D721Med (cell line): ENCODE measurements around the gene ST6GAL2.

Experiments
- DNase-seq: peaks from one replicate; pipeline ENCODE4 v3.0.0; 2011; ENCODE audit warnings: low spot score; ENCODE audit not compliant: insufficient read length
- FAIRE-seq: peaks from 2 replicates; lab custom pipeline; 2011; peaks lifted over from hg19 to GRCh38; lab: Jason Lieb, UNC
- TF ChIP-seq, protein P1 (sequence below): IDR thresholded peaks from 2 replicates; pipeline ENCODE4 v1.5.1; 2012; ENCODE audit warnings: mild to moderate bottlenecking, control low read depth; ENCODE audit not compliant: insufficient read depth; ENCODE audit errors: missing control alignments

ST6GAL2 gene

DNA sequence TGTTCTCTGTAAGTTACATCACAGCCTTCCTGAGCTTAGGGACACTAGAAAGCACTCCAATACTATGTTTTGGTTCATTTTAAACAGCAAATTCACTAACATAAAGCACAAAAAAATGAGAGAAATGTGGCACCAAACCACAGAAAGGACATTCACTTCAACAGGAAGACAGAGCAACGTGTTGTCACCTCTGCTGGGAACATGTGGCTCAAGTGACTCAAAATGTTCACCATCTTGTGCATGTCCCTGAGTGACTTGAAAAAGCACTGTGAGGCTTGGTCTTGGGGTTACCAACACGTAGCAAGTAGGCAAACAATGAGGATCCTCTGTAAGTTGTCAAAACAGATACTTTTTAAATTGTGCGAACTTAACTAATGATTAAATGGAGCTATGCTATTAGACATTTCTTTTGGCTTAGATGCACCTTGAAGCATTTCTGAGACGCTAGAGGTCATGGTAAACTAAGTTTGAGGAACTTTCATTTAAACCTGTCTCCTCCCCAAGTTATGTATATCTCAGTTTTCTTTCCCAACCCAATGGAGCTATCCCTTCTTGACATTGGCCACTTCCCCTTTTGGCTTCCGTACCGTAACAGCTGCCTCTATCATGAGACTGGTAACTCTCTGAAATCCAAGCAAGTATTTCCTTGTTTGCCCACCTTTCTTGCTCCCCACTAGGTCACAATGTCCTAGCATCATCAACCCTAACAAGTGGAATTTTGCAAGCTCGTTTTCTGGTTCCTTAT lies 14.0 kb upstream of the ST6GAL2 start:
- DNase-seq (no peak), FAIRE-seq (no peak)
- TF ChIP-seq, protein P1, sequence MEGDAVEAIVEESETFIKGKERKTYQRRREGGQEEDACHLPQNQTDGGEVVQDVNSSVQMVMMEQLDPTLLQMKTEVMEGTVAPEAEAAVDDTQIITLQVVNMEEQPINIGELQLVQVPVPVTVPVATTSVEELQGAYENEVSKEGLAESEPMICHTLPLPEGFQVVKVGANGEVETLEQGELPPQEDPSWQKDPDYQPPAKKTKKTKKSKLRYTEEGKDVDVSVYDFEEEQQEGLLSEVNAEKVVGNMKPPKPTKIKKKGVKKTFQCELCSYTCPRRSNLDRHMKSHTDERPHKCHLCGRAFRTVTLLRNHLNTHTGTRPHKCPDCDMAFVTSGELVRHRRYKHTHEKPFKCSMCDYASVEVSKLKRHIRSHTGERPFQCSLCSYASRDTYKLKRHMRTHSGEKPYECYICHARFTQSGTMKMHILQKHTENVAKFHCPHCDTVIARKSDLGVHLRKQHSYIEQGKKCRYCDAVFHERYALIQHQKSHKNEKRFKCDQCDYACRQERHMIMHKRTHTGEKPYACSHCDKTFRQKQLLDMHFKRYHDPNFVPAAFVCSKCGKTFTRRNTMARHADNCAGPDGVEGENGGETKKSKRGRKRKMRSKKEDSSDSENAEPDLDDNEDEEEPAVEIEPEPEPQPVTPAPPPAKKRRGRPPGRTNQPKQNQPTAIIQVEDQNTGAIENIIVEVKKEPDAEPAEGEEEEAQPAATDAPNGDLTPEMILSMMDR: no peak

DNA sequence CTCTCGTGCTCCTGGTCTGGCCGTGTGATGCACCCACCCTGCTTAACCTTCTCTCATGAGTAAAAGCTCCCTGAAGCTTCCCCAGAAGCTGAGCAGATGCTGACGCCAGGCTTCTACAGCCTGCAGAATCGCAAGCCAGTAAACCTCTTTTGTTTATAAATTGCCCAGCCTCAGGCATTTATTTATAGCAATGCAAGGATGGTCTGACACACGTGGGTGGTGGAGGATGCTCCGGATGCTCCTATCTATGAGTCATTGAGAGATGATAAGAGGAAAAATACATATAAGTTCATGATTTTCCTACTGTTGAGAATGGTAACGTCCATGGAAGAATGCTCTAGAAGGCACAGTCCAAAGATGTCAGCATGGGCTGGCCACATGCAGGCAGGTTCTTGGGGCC lies 8.6 kb upstream of the ST6GAL2 start:
- FAIRE-seq: no peak
- no peak for DNase-seq
- TF ChIP-seq, protein P1: no peak

- no peak for DNase-seq
- FAIRE-seq: no peak
Observed at GRCh38 chr2:106892048-106892447, 6.1 kb upstream of the ST6GAL2 start.

DNA sequence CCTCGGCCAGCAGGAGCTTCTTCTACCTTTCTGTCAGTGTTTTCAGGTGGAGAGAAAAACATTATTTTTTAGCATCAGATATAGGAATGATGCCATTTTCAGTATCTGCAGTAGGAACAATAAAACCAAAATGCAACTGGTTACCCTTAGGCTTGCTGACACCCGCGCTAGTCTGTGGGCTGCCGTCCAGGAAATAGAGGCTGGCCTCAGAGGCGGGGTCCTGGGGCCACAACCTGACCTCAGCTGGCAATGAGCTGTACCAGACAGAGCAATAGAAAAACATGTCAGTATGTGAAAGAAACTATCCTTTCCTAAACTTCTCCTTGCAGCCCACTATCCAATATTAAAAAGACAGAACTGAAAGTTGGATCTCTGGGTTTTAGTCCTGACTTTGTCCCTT lies 4.6 kb upstream of the ST6GAL2 start:
- TF ChIP-seq, protein P1: no peak
- FAIRE-seq (no peak), DNase-seq (no peak)

More at GRCh38 chr2:106892048-106892447, 6.1 kb upstream of the ST6GAL2 start:
- TF ChIP-seq, protein P1: no peak

DNA sequence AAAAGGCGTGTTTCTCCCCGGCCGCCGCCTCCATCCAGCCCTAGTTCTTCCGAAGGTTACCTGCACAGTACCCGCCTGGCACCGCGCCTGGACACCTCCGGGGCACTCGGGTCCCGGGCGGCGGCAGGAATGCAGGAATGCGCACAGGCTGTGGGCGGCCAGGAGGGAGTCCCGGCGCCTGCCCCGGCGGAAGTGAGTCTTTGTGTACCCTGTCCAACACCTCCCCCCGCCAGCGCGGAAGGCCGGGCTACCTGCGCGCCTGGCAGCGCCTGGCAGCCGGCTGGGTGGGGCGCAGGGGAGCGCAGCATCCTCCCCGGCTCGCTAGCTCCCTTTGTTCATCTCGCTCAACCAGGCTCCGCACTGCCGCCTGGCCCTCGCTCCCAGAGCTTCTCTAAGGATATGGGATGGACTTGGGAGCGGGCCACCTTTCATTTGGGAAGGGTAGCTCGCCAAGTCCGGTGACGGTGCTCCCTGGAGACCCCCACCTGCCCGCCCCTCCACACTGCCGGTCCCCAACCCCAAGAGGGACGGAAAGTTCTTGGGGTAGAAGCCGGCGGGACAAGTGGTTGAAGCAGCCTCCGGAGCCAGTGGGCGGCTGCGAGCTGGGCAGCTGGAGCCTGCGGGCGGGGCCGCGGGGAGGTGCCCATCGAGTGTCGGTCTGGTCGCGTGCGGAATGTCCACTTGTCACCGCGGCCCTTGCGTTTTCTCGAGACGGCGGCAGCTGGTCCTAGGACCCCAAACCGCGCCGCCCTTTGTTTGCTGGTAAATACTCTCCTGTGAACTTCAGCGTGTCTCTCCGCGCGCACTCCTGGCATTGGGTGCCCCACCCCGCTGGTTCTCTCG lies 1.2 kb upstream of the ST6GAL2 start:
- TF ChIP-seq, protein P1: no peak
- DNase-seq (no peak), FAIRE-seq (no peak)

DNA sequence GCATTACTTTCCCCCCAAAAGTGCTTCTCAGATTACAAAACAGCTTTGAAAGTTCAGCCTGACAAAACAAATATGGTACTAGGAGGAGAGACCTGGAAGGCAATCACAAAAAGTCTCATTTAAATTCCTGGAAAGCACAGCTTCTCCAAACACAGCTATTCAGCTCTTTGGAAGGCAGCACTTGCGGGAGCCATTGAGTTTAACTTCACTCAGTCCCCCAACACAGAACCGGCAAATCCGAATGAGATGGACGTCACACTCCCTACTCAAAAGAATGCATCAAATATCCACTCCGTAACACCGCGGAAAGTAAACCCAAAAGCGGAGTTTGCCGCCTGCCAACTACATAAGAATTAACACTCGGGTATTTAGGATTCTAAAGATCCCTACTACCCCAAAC lies 638 bp downstream of the ST6GAL2 start:
- FAIRE-seq: no peak
- no peak for DNase-seq
- TF ChIP-seq, protein P1: no peak
